Hepatic stellate cell (primary cell): ENCODE data around the gene B9D2.
"Not testable (repeated sequence)": the region's sequence is repeated elsewhere in the genome, so short reads cannot be mapped to it uniquely, and the experiment has no call there.

Source experiments
- DNase-seq: peaks from one replicate; pipeline ENCODE4 v3.0.0; 2011; ENCODE audit warnings: low spot score

The B9D2 gene

GRCh38 chr19:41391618-41392017 is 27.7 kb upstream of the B9D2 start:
- no peak for DNase-seq

- no peak for DNase-seq
Measured at GRCh38 chr19:41386442-41386841, 22.5 kb upstream of the B9D2 start.

- DNase-seq, result no peak
Measured at GRCh38 chr19:41384351-41384750, 20.4 kb upstream of the B9D2 start.

GRCh38 chr19:41381536-41381935 is 17.6 kb upstream of the B9D2 start:
- not testable (repeated sequence) for DNase-seq

GRCh38 chr19:41377977-41378709 is 14.2 kb upstream of the B9D2 start:
- no peak for DNase-seq

- DNase-seq, result no peak
Measured at GRCh38 chr19:41376998-41377365, 13.0 kb upstream of the B9D2 start.

- no peak for DNase-seq
Measured at GRCh38 chr19:41376241-41376997, 12.5 kb upstream of the B9D2 start, which contains the start of gene TMEM91. TMEM91 (plus strand) TSS chr19:41376533; CDS start chr19:41378310, 1,777 bp downstream.

GRCh38 chr19:41373993-41374392 is 10.0 kb upstream of the B9D2 start:
- DNase-seq, result peak; percentile 75

- DNase-seq, result no peak
Measured at GRCh38 chr19:41372501-41372900, 8.6 kb upstream of the B9D2 start.

- DNase-seq, result no peak
Measured at GRCh38 chr19:41371541-41371940, 7.6 kb upstream of the B9D2 start.

GRCh38 chr19:41371119-41371518 is 7.2 kb upstream of the B9D2 start:
- not testable (repeated sequence) for DNase-seq

GRCh38 chr19:41369769-41370168 is 5.8 kb upstream of the B9D2 start:
- no peak for DNase-seq

- DNase-seq, result peak; percentile 64
Measured at GRCh38 chr19:41367848-41368301, 3.9 kb upstream of the B9D2 start.

- no peak for DNase-seq
Measured at GRCh38 chr19:41366089-41366488, 2.1 kb upstream of the B9D2 start.

- DNase-seq, result no peak
Measured at GRCh38 chr19:41364524-41365391, 809 bp upstream of the B9D2 start.

- no peak for DNase-seq
Measured at GRCh38 chr19:41363371-41363752, 587 bp downstream of the B9D2 start.

GRCh38 chr19:41362143-41362847 is 1.7 kb downstream of the B9D2 start:
- no peak for DNase-seq

- no peak for DNase-seq
Measured at GRCh38 chr19:41359741-41360140, 4.2 kb downstream of the B9D2 start.

GRCh38 chr19:41357746-41358145 is 6.2 kb downstream of the B9D2 start:
- DNase-seq, result no peak

- DNase-seq, result no peak
Measured at GRCh38 chr19:41356984-41357739, 6.8 kb downstream of the B9D2 start.

- no peak for DNase-seq
Measured at GRCh38 chr19:41355802-41356201, 8.1 kb downstream of the B9D2 start.
